SK-N-SH (cell line): ENCODE measurements around the gene EMX2. TPM values are rescaled to one million over a fixed set of nuclear protein-coding genes. Genes with fewer than 3 reads are reported as not detected.

Experiments
- CTCF ChIA-PET: fragments of 300-600, 350-600 bp; formaldehyde crosslinking; extraction: SDS; loops from one replicate; lab custom pipeline; 2021; lab: Yijun Ruan, JAX
- POLR2A ChIA-PET: fragments of 350-600 bp; sonication (Branson Sonifier 250); formaldehyde crosslinking; extraction: SDS; loops from one replicate; lab custom pipeline; 2020; ENCODE audit warnings: antibody characterized with exemption, inconsistent platforms; lab: Yijun Ruan, JAX
- DNase-seq: peaks from one replicate; pipeline ENCODE4 v3.0.0; 2012
- H2AFZ ChIP-seq: fragments of 200-600 bp; sonication (generic); 2 replicates; pipeline ENCODE4 v1.8.1; 2016; ENCODE audit warnings: antibody characterized with exemption, mild to moderate bottlenecking, low read depth
- H3F3A ChIP-seq: fragments of 200-600 bp; sonication (generic); replicated peaks from 2 replicates; pipeline ENCODE3; 2016; ENCODE audit warnings: antibody characterized with exemption, mild to moderate bottlenecking; ENCODE audit not compliant: insufficient read depth
- H3K27ac ChIP-seq, 2 experiments: fragments of 200-500 bp in 1 of 2; fragments of 200-600 bp in 1 of 2; sonication (Bioruptor generic) in 1 of 2; sonication (generic), shearing (Covaris generic) in 1 of 2; 2 replicates each; pipeline versions ENCODE4 v1.5.1 to v1.6.1; 2014 to 2016; ENCODE audit warnings: low read depth in 2 of 2, inconsistent platforms in 1 of 2, low read length in 1 of 2, mild to moderate bottlenecking in 1 of 2, mixed read lengths in 1 of 2
- H3K27me3 ChIP-seq: fragments of 200-600 bp; sonication (generic), shearing (Covaris generic); 2 replicates; pipeline ENCODE4 v1.6.1; 2016; ENCODE audit warnings: mixed run types; ENCODE audit not compliant: insufficient read depth
- H3K36me3 ChIP-seq, 2 experiments: fragments of 200-500 bp in 1 of 2; fragments of 200-600 bp in 1 of 2; sonication (Bioruptor generic) in 1 of 2; sonication (generic) in 1 of 2; replicated peaks in 1 of 2; 2 replicates each; pipeline versions ENCODE3 to v1.5.1; 2014 to 2016; ENCODE audit warnings: low read length in 1 of 2, mild to moderate bottlenecking in 1 of 2; ENCODE audit not compliant: insufficient read depth in 2 of 2, control insufficient read depth in 1 of 2
- H3K4me1 ChIP-seq, 2 experiments: fragments of 200-500 bp in 1 of 2; fragments of 200-600 bp in 1 of 2; sonication (Bioruptor generic) in 1 of 2; sonication (generic), shearing (Covaris generic) in 1 of 2; 2 replicates each; pipeline versions ENCODE4 v1.5.1 to v1.6.1; 2014 to 2016; ENCODE audit warnings: low read depth in 1 of 2, low read length in 1 of 2, mixed run types in 1 of 2; ENCODE audit not compliant: insufficient read depth in 2 of 2, control insufficient read depth in 1 of 2
- H3K4me2 ChIP-seq: fragments of 200-600 bp; sonication (generic), shearing (Covaris generic); 2 replicates; pipeline ENCODE4 v1.6.1; 2017; ENCODE audit warnings: mixed run types
- H3K4me3 ChIP-seq, 2 experiments: fragments of 200-500 bp in 1 of 2; fragments of 200-600 bp in 1 of 2; sonication (Bioruptor generic) in 1 of 2; sonication (generic), shearing (Covaris generic) in 1 of 2; 2 replicates each; pipeline versions ENCODE4 v1.5.1 to v1.8.1; 2014 to 2016; ENCODE audit warnings: low read depth in 2 of 2, inconsistent platforms in 1 of 2, low read length in 1 of 2, mild to moderate bottlenecking in 1 of 2, mixed read lengths in 1 of 2, moderate library complexity in 1 of 2
- H3K79me2 ChIP-seq: fragments of 200-600 bp; sonication (generic); 2 replicates; pipeline ENCODE4 v1.8.1; 2017; ENCODE audit warnings: mild to moderate bottlenecking; ENCODE audit not compliant: insufficient read depth
- H3K9ac ChIP-seq: fragments of 200-600 bp; sonication (generic); 2 replicates; pipeline ENCODE4 v1.6.1; 2017; ENCODE audit warnings: mixed run types
- H3K9me2 ChIP-seq: fragments of 200-600 bp; sonication (generic); 2 replicates; pipeline ENCODE4 v1.6.1; 2017; ENCODE audit warnings: mixed run types
- H3K9me3 ChIP-seq: fragments of 200-600 bp; sonication (generic); 2 replicates; pipeline ENCODE4 v1.6.1; 2017; ENCODE audit warnings: mixed run types, mild to moderate bottlenecking, moderate library complexity
- H4K20me1 ChIP-seq: fragments of 200-600 bp; sonication (generic); 2 replicates; pipeline ENCODE4 v1.6.1; 2017; ENCODE audit warnings: mild to moderate bottlenecking, mixed run types; ENCODE audit not compliant: insufficient read depth
- CHD2 ChIP-seq: fragments of 150-350 bp; IDR thresholded peaks from 2 replicates; pipeline ENCODE4 v1.6.1; 2018; ENCODE audit warnings: low read length; ENCODE audit not compliant: partially characterized antibody
- EZH2phosphoT487 ChIP-seq: fragments of 200-600 bp; sonication (generic); IDR thresholded peaks from 2 replicates; pipeline ENCODE4 v1.6.1; 2017; ENCODE audit warnings: low read depth, mixed run types, mild to moderate bottlenecking, antibody characterized with exemption, moderate library complexity, borderline replicate concordance
- FOSL2 ChIP-seq: IDR thresholded peaks from 2 replicates; pipeline ENCODE4 v1.4.0; 2012; ENCODE audit warnings: low read depth, mild to moderate bottlenecking, moderate library complexity, borderline replicate concordance
- MXI1 ChIP-seq: IDR thresholded peaks from 2 replicates; pipeline ENCODE4 v1.6.1; 2012; ENCODE audit warnings: mild to moderate bottlenecking, low read depth, low read length, improper control_type of control experiment
- RAD21 ChIP-seq: IDR thresholded peaks from 2 replicates; pipeline ENCODE4 v1.6.1; 2012; ENCODE audit warnings: mild to moderate bottlenecking, low read length
- RXRA ChIP-seq: IDR thresholded peaks from 2 replicates; pipeline ENCODE4 v1.4.0; 2012; ENCODE audit warnings: low read depth, mild to moderate bottlenecking, borderline replicate concordance
- TCF12 ChIP-seq: IDR thresholded peaks from 2 replicates; pipeline ENCODE4 v1.4.0; 2012
- WGBS: methylation state at CpG from one replicate; pipeline ENCODE4 v1.1.6; 2017; ENCODE audit warnings: low lambda C conversion rate; 5-methylcytosine and 5-hydroxymethylcytosine counted together
- polyA plus RNA-seq, 3 experiments: library from polyadenylated mRNA; depleted of rRNA; stranded (reverse); fragments of >200 nt; gene quantifications; 2 replicates each; pipeline ENCODE4 v1.2.3, GENCODE V29; 2012
- TF ChIP-seq, protein P1 (sequence below): fragments of 200-600 bp; sonication (generic); IDR thresholded peaks from 2 replicates; pipeline ENCODE4 v1.6.1; 2017; ENCODE audit warnings: antibody characterized with exemption, mild to moderate bottlenecking, moderate library complexity
- TF ChIP-seq, protein P2 (sequence below): IDR thresholded peaks from 2 replicates; pipeline ENCODE4; 2012
- TF ChIP-seq, protein P3 (sequence below): fragments of 150-350 bp; IDR thresholded peaks from 2 replicates; pipeline ENCODE4 v1.6.1; 2016; ENCODE audit warnings: mild to moderate bottlenecking, low read depth, low read length

EMX2 gene
- polyA plus RNA-seq, 1 of the 3 experiments (the other 2 are of a cell fraction) = not detected

DNA sequence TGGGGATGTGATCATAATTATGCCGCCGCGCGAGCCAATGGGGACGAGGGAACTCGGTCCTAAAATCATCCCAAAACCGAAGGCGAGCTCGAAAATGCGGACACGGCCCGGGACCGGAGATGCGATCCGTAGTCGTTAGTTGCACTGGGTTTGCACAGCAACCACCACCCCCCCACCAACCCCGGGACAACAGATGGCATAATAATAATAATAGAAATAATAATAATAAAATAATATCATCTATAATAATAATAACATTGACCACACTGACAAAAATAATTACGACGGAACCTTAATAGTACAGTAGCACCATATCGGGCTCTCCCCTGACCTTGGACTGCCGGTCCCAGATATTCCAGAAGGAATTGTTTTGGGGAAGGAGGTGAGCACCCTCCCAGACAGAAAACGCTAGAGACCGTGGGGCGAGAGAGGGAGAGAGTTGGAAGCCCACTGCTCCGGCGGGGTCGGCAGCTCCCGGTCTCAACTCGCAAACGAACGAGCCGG, 1.1 kb upstream of the EMX2 start (continued):
- TF ChIP-seq, protein P1, sequence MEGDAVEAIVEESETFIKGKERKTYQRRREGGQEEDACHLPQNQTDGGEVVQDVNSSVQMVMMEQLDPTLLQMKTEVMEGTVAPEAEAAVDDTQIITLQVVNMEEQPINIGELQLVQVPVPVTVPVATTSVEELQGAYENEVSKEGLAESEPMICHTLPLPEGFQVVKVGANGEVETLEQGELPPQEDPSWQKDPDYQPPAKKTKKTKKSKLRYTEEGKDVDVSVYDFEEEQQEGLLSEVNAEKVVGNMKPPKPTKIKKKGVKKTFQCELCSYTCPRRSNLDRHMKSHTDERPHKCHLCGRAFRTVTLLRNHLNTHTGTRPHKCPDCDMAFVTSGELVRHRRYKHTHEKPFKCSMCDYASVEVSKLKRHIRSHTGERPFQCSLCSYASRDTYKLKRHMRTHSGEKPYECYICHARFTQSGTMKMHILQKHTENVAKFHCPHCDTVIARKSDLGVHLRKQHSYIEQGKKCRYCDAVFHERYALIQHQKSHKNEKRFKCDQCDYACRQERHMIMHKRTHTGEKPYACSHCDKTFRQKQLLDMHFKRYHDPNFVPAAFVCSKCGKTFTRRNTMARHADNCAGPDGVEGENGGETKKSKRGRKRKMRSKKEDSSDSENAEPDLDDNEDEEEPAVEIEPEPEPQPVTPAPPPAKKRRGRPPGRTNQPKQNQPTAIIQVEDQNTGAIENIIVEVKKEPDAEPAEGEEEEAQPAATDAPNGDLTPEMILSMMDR = no peak
- TF ChIP-seq TCF12 = no peak
- TF ChIP-seq CHD2 = no peak
- no peak for TF ChIP-seq RXRA
- no peak for TF ChIP-seq FOSL2
- TF ChIP-seq MXI1 = no peak
- TF ChIP-seq, protein P2, sequence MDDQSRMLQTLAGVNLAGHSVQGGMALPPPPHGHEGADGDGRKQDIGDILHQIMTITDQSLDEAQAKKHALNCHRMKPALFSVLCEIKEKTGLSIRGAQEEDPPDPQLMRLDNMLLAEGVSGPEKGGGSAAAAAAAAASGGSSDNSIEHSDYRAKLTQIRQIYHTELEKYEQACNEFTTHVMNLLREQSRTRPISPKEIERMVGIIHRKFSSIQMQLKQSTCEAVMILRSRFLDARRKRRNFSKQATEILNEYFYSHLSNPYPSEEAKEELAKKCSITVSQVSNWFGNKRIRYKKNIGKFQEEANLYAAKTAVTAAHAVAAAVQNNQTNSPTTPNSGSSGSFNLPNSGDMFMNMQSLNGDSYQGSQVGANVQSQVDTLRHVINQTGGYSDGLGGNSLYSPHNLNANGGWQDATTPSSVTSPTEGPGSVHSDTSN = no peak

- 0 out of 4 replicates have a peak overlapping the region, but pooled peaks of 1 of the 2 experiments have one; percentile 19 for H3K4me3 ChIP-seq
- peak overlapping the region; percentile 68 for H3K4me2 ChIP-seq
- DNase-seq = peak; percentile 84
- no peaks in the 10 kb centered on the region for H3K36me3 ChIP-seq
- 8% methylated on average over 44 of the region's 62 CpGs for WGBS
- 0 out of 2 replicates have a peak overlapping the region, but pooled peaks have one; percentile 35 for H2AFZ ChIP-seq
- no peaks in the 10 kb centered on the region for H3K79me2 ChIP-seq
- peaks cover 89% of the 10 kb centered on the region for H3K27me3 ChIP-seq
- no peaks in the 10 kb centered on the region for H3K9me3 ChIP-seq
- CTCF ChIA-PET = interaction anchor here (0.6 to 3.0 kb wide), 6 partner anchors 9 to 882 kb away, joined by 3 to 16 read pairs (median 4); no protein-coding TSS in a partner anchor
- peak; percentile 92 for TF ChIP-seq EZH2phosphoT487
- TF ChIP-seq, protein P3, sequence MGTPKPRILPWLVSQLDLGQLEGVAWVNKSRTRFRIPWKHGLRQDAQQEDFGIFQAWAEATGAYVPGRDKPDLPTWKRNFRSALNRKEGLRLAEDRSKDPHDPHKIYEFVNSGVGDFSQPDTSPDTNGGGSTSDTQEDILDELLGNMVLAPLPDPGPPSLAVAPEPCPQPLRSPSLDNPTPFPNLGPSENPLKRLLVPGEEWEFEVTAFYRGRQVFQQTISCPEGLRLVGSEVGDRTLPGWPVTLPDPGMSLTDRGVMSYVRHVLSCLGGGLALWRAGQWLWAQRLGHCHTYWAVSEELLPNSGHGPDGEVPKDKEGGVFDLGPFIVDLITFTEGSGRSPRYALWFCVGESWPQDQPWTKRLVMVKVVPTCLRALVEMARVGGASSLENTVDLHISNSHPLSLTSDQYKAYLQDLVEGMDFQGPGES = no peak
- TF ChIP-seq, protein P1 = no peak
- TF ChIP-seq RAD21 = no peak
- no peaks in the 10 kb centered on the region for H3F3A ChIP-seq
- H4K20me1 ChIP-seq = no peaks in the 10 kb centered on the region
- no peak overlapping the region for H3K27ac ChIP-seq
- peaks cover 0 to 15% of the 10 kb centered on the region in 2 experiments; a peak in 2 of 4 replicates for H3K4me1 ChIP-seq
- H3K9me2 ChIP-seq = no peaks in the 10 kb centered on the region
- POLR2A ChIA-PET = no interaction called here
- H3K9ac ChIP-seq = no peak overlapping the region
Observed at GRCh38 chr10:117541909-117542705, 439 bp upstream of the EMX2 start.
